G401 (cell line): Measurements from ENCODE around the gene MT2A. TPM values are rescaled to one million over a fixed set of nuclear protein-coding genes. Genes with fewer than 3 reads are reported as not detected.
"Not testable (repeated sequence)": the region's sequence is repeated elsewhere in the genome, so short reads cannot be mapped to it uniquely, and the experiment has no call there.

Experiments used
- DNase-seq: peaks from one replicate; pipeline ENCODE4 v3.0.0-alpha.2; 2015; ENCODE audit warnings: low spot score
- in situ Hi-C: cut with HindIII; loops from 2 replicates; pipeline ENCODE4 v1.10.0; 2016; ENCODE audit warnings: low sequenced_read_pairs, mixed read lengths
- total RNA-seq: library from RNA; depleted of rRNA; stranded (reverse); fragments of >200 nt; shearing (Covaris generic); gene quantifications from 2 replicates; pipeline ENCODE4 v1.2.3, GENCODE V29; 2014; rRNA removed

Gene MT2A
- 0.43 TPM in 1 of 2 replicates, not detected in the other for total RNA-seq

GRCh38 chr16:56608043-56608875 lies at the start of gene MT2A:
TSS of gene MT2A (plus strand) at chr16:56608584. CDS start at chr16:56608656, 72 bp downstream.
- in situ Hi-C loops, result no loop called here
- DNase-seq, result peak; percentile 94

GRCh38 chr16:56559109-56559508 lies 49.3 kb upstream of the MT2A start:
- in situ Hi-C loops, result no loop called here
- no peak for DNase-seq

- in situ Hi-C loops, result no loop called here
- no peak for DNase-seq
Observed at GRCh38 chr16:56560447-56560846, 47.9 kb upstream of the MT2A start.

DNA sequence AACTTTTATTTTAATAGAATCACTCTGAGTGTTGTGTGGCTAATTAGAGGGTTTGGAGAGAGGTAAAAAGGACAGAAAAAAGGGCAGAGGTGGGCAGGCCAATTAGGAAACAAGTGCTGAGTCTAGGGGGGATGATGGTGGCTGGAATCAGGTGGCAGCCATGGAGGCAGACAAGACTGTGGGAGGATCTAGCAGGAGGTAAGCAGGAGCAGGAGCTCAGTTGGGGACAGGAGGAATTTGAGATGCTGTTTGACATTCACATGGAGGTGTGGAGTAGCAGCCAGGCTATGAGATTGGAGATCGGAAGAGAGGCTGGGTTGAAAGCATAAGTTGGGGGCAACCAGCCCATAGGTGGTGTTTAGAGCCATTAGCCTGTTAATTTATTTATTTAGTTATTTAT lies 47.3 kb upstream of the MT2A start:
- in situ Hi-C loops, result no loop called here
- DNase-seq, result no peak

- DNase-seq, result no peak
- in situ Hi-C loops, result no loop called here
Observed at GRCh38 chr16:56564793-56565477, 43.4 kb upstream of the MT2A start, which contains the start of gene MT4. TSS of gene MT4 (plus strand) at chr16:56565073. CDS start at chr16:56565129, 56 bp downstream.

DNA sequence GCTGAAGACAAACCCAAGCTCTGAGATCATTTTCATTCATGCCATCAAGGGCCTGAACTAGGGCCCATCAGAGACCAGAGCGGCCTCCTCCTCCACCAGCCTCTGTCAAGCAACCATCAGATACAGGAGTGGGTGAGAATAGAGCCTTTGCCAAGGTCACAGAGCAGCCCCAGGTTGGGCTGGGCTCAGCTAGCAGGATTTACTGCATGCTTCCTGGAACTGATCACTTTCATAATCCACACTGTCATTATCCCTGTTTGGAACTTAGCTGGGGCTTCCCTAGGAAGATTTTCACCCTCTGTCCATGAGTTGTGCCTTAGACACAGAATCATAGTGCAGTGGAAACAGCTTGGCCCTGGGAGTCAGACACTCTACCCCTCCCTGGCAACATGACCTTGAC lies 38.4 kb upstream of the MT2A start:
- DNase-seq, result no peak
- in situ Hi-C loops, result no loop called here

DNA sequence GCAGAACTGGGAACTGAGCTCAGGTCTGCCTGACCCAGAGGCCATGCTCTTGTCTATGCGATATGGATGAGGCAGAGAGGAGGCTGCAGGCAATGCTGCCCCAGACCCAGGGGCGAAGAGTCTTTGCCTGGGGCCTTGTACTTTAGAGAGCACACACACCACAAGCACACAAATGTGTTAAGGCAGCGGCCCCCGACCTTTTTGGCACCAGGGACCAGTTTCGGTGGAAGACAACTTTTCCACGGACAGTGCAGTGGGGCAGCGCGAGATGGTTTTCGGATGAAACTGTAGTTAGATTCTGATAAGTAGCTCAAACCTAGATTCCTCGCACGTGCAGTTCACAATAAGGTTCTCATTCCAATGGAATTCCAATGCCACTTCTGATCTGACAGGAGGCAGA lies 36.9 kb upstream of the MT2A start:
- in situ Hi-C loops, result no loop called here
- no peak for DNase-seq

DNA sequence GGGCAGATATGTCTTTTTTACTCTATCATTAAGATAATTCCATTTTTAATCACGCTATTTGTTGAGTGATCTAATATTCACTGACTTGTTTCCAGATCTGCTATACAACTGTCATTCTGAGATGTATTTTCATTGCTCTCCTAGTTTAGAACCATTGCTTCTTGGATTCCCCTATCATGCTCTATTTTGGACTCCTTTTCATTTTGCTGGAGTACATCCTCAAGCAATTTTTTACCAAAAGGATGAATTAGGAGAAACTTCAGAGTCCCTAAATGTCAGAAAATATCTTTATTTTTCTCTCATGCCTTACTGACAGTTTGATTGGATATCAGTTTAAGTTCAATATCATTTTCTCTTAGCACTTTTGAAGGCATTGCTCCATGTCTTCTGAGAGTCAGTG lies 33.8 kb upstream of the MT2A start:
- DNase-seq, result no peak
- in situ Hi-C loops, result no loop called here

- in situ Hi-C loops, result no loop called here
- peak; percentile 28 for DNase-seq
Observed at GRCh38 chr16:56576585-56577299, 31.6 kb upstream of the MT2A start.

DNA sequence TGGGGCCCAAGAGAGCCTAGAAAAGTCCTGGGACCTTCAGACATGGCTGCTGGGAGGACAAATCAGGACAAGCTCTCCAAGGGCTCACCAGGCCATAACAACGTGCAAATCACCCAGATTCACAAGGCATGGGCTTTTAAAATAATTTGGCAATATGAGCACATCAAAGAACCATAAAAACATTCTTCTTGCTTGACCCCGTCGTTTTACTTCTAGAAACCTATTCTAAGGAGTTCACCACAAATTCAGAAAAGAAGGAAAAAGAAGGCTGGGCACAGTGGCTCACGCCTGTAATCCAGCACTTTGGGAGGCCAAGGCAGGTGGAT lies 31.1 kb upstream of the MT2A start:
- in situ Hi-C loops, result no loop called here
- DNase-seq, result no peak

- no peak for DNase-seq
- in situ Hi-C loops, result no loop called here
Observed at GRCh38 chr16:56580391-56581048, 27.9 kb upstream of the MT2A start.

GRCh38 chr16:56582911-56583310 lies 25.5 kb upstream of the MT2A start:
- in situ Hi-C loops, result not testable (repeated sequence)

DNA sequence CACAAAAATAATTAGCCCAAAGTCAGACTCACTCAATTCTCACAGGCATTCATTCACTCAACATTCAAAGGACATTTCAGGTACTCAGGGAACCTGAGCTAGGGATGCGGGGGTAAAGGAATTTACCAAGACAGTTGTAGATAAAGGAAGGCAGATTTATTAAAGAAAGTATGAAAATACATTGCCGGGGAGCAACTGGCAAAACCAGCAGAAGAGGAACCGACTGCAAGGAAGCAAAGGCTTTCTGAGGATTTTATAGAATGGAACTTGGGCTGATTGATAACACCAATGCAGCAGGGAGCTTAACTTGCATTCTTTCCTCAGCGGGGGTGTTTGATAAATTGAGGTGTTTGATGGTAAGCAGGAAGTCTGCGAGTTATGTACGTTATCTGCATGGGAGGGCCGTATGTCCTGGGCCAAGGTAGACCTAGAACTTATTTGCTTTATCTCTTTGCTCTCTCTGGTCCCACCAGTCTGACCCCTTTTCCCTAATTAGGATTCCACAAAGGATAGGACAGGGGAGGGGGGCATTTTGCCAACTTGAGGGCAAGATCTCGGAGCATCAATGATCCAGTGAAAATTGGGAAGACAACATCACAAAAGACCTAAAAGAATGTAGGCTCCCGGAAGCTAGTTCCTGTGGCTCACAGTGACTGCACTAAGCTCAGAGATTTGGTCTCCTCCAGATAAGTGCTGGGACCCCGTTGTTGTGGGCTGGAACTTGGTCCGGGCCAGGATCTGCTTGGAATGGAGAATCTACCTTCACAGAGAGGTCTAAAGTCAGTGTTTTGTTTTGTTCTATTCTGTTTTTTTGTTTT lies 24.8 kb upstream of the MT2A start:
- no peak for DNase-seq
- in situ Hi-C loops, result no loop called here

More at GRCh38 chr16:56582911-56583310, 25.5 kb upstream of the MT2A start:
- not testable (repeated sequence) for DNase-seq

- in situ Hi-C loops, result no loop called here
- DNase-seq, result no peak
Observed at GRCh38 chr16:56584276-56584675, 24.1 kb upstream of the MT2A start.

DNA sequence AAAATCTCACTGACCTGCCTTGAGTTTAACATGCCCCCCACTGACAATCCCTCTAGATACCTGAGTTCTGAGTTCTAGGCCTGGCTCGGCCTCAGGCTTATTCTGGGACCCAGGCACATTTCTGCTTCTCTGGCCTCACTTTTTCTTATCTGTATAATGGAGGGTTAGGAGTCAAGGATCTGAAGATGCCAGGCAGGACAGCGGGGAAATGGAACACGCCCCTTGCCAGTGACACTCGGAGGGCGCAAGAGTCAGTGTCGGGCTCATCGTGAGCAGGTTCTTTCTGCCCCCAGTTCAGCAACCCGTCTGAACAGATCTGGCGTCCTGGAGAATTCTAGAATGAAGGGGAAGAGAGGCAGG lies 19.6 kb upstream of the MT2A start:
- no peak for DNase-seq
- in situ Hi-C loops, result no loop called here

- in situ Hi-C loops, result no loop called here
- peak; percentile 80 for DNase-seq
Observed at GRCh38 chr16:56589141-56590039, 19.0 kb upstream of the MT2A start, which contains the start of gene MT3. TSS of gene MT3 (plus strand) at chr16:56589528. CDS start at chr16:56589591, 63 bp downstream.

GRCh38 chr16:56591377-56592060 lies 16.9 kb upstream of the MT2A start:
- in situ Hi-C loops, result no loop called here
- no peak for DNase-seq
